Cerebellar nuclear complex (tissue), 1 donor: Measurements from ENCODE around the gene AP3S2.
"Not testable (repeated sequence)": the region's sequence is repeated elsewhere in the genome, so short reads cannot be mapped to it uniquely, and the experiment has no call there.

Experiments used
- DNase-seq, 2 experiments: peaks; one replicate each; lab custom pipeline; 2025; lab: John Stamatoyannopoulos, UW

Gene AP3S2

DNA sequence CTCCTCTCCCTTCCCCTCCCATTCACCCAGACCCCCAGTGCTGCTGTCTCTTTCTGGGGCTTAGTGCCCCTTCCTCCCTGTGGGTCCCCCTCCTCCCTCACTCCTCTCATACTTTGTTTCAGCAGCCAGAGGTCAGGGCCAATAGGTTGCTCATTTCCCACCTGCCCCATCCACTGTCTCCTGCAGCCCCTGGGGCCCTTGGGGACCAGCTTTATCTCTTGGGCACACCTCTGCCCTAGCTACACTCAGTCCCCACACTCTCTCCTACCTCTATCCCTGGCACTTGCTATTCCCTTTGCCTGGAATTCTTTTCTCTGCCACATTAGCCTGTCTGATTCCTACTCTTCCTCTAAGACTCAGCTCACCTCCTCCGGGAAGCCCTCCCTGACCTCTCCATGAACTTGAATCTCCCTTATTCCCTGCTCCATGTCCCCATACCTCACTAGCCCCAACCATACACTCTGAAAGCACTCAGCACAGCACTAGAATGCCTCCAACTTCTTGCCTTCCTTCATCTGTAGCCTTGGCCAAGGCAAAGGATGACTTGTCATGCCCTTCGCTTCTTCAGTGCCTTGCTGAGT is 93.8 kb downstream of the AP3S2 start:
- DNase-seq = no peak

DNA sequence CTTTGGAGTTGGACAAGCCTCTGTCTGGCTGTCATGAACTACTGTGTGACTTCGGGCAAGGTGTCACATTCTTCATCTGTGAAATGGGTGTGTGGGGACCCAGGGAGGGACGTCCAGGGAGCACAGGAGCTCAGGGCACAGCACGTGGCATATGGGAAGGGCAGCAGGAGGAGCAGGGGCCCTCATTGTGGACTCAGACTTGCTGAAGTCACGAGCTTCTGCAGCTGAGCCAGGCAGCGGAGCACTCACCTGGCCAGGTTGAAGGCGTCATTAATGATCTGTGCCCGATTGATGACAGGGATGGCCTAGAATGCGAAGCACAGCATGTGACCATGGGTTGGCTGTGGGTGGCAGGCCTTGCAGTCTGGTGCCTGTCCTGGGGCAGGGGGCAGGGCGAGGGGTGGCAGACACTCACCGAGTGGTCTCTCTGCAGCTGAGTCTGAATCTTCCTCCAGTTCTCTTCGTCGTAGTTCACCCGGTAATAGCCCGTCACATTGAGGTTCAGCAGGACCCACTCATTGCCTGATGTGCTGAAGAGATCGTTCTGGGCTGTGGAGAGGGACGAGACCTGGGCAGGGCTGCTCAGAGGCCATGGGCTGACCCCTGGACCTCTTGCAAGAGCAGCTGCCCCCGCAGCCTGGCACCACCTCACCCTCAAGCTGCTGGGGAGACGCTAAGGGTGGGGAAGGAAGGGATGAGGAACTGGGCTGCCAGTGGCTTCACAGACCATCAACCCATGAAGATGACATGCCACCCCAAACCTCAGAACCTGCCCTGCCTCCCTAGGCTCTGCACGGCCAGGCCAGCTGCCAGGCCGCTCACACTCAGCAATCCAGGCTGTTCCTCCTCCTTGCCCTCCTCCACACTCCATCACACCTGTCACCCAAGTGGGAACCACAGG is 94.5 kb downstream of the AP3S2 start:
- no peak for DNase-seq

DNA sequence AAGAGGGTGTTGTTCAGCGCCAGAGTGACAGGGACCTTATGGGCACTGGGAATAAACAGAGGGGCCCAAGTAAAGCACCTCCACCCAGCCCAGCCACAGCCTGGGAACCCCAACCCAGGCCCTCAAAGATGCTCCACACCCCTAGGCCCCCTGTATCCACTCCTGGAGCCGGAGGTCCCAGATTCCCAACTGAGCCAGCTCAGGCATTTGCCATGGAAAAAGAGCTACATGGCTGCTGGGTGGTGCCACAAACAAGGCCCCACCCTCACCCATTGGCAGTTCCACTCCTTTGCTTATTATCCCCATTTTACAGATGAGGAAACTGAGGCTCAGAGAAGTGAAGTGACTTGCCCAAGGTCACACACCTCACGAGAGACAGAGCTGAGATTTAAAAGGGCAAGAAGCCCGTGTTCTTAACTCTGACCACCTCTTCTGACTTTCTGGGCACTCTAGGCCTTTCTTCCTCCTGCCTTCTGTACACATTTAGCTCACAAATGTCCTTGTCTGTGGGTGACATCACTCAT is 96.1 kb downstream of the AP3S2 start:
- DNase-seq = no peak

DNA sequence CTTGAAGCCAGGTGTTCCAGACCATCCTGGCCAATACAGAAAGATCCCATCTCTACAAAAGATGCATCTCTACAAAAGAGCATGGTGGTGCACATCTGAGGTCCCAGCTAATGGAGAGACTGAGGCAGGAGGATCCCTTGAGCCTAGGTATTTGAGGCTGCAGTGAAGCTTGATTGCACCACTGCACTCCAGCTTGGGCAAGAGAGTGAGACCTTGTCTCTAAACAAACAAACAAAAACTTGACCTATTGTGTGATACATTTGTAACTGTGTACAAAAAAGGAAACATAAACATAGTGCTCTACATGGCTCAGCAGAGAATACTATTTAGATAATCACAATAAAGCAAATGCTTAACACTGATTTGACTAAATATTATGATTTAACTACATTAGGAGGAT is 97.8 kb downstream of the AP3S2 start:
- DNase-seq = no peak

DNA sequence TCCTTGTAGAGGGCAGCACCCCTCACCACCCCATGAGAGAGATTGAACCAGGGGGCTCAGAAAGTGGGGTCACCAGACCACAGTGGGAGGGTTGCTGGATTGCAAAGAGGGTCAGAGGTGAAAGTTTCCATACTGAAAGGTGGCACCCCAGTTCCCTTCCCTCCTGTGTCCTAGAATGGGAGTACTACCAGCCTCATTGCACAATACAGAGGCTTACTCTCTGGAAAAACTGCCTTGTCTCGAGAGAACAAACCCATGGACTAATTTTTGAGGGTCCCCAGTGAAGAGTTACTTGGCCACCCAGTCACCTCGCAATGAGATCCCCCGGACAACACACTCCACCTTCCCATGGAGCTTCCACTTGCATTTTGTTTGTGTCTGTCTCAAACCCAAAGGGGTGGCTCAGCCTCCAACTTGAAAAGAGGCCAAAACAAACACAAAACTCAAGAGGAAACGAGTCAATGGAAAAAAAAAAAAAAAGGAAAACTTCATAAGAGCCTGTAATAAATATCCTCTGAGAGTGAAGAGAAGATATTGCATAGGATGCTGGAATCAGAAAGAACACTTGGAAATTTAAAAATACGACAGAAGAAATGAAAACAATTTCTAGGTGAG is 99.1 kb downstream of the AP3S2 start:
- DNase-seq = no peak

DNA sequence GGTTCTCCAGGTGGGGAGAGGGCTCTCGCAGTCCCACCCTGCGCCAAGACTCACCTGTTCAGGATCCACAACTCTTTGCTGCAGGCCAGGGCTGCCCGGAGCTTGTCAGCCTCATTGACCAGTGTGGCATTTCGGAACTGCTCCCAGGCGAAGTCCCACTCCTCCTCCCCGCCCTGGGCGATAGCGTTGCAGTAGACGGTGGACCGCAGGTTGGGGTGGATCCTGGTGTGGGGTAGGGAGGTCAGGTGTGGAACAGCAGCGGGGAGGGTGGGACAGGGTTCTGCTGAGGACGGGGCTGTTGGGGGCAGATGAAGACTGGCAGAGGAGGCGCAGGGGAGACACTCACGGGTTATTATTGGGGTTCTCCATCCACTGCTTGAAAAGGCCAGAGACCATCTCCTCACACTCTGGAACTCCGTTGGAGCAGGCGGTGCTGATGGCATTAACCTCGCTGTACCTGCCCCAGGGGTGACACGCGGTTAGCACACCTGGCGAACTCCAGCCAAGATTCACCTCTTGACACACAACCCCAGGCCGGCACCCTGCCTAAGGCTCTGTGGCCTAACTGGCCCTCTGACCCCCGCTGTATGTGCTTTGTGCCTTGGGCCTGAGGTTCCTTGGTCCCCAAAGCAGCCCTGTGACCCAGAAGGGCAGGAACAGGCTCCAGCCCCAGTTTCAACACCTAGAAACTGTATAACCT is 101.5 kb downstream of the AP3S2 start:
- no peak for DNase-seq

DNA sequence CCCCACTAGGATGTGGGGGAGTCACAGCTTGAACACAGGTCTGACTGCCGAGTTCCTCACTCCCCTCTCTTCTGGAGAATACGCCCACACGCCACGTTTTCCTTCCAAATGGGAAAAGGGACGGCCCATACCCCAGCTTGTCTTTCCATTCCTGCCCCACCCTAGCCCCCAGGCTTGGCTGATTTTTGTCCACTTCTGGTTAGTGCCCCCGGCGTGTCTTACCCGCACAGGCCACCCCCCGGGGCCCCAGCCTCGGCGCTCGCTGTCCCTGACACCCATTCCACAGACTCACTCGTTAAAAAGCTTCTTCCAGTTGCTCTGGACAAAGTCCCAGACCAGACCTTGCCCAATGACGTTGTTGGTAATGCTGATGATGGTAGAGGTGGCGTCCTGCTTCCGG is 103.1 kb downstream of the AP3S2 start:
- no peak for DNase-seq

DNA sequence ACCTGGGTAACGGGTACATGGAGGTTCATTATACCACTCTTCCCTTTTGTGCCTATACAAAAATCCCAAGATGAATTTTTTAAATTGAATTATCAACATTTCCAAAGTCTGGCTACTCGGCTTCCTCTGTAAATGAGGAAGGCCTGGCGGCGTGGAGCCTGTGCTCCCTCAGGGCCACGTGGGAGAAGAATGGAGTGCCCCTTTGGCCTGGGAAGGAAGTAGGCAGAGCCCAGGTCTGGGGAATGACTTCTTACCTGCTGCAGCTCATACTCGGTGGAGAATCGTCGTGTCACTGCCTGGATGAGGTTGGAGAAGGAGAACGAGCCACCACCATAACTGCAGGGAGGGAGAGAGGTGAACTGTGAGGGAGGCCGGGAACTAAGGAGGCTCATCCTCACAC is 103.6 kb downstream of the AP3S2 start:
- DNase-seq = no peak

DNA sequence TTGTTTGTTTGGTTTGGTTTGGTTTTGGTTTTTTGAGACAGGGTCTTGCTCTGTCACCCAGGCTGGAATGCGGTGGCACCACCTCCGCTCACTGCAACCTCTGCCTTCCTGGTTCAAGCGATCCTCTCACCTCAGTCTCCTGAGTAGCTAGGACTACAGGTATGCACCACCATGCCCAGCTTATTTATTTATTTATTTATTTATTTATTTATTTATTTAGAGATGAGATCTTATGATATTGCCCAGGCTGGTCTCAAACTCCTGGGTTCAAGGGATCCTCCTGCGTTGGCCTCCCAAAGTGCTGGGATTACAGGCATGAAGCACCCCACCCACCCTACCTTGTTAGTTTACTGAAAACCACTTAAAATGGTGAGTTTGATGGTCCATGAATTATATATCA is 105.2 kb downstream of the AP3S2 start:
- not testable (repeated sequence) for DNase-seq

DNA sequence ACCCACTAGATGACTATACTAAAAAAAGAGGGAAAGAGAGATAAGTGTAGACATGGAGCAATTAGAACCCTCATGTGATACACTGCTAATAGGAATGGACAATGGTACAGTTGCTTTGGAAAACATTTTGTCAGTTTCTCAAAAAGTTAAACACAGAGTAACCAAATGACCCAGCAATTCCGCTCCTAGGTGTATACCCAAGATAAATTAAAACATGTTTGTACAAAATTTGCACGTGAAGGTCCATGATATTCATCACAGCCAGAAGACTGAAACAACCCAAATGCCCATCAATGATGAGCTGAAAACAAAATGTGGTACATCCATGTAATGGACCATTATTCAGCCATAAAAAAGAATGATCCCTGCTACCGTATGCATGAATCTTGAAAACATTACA is 105.8 kb downstream of the AP3S2 start:
- no peak for DNase-seq

DNA sequence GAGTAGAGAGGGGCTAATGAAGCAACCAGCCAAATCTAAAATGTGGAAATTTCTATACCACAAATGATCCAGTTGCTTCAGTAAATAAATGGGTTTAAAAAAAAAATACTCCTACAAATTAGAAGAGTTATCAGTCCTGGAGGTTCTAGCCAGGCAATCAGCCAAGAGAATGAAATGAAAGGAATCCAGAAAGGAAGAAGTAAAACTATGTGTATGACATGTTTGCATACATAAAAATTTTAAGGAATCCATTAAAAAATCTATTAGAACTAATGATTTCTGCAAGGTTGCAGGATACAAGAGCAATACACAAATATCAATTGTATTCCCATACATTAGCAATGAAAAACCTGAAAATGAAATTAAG is 108.0 kb downstream of the AP3S2 start:
- no peak for DNase-seq

DNA sequence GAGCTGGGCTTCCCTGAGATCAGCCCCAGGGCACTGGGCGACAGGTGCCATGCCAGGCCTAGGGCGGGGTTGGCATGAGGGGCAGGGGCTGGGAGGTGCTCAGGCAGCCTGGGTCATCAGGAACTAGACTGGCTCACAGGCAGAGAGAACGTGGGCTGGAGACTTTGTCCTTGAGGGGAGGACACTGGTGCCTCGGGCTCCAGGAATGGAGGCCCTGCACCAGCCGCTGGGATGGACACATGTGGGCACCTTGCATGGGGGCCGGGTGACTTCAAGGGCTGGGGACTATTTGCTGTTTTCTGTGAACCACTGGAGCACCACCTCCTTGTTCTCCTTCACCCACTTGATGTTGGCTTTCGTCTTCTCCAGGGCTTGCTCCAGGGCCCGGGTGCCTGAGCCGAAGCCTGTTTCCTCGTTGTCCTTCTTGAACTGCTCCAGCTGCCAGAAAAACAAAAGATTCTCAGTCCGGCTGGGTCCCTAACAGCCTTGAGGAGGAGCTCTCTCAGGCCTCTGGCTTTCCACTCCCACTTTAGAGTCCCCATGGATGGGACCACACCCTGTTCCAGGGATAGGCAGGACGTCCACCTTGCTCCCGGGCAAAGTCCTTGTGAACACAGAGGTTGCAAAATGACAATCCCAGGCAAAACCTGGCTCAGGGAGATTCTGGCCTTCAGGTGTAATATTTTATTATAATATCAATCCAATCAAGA is 108.6 kb downstream of the AP3S2 start:
- DNase-seq = no peak

DNA sequence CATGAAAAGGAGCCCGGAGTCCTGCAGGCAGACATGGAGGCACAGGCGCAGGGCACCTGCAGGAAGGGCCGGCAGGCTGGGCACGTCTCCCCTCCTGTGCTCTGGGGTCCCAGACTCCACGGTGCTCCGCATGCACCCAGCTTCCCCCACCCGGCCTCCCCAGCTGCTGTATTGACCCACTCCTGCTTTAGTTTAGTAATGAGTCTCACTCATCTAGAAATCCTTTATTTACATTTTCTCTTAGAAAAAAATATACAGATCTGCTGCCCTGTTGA is 109.2 kb downstream of the AP3S2 start:
- no peak for DNase-seq

DNA sequence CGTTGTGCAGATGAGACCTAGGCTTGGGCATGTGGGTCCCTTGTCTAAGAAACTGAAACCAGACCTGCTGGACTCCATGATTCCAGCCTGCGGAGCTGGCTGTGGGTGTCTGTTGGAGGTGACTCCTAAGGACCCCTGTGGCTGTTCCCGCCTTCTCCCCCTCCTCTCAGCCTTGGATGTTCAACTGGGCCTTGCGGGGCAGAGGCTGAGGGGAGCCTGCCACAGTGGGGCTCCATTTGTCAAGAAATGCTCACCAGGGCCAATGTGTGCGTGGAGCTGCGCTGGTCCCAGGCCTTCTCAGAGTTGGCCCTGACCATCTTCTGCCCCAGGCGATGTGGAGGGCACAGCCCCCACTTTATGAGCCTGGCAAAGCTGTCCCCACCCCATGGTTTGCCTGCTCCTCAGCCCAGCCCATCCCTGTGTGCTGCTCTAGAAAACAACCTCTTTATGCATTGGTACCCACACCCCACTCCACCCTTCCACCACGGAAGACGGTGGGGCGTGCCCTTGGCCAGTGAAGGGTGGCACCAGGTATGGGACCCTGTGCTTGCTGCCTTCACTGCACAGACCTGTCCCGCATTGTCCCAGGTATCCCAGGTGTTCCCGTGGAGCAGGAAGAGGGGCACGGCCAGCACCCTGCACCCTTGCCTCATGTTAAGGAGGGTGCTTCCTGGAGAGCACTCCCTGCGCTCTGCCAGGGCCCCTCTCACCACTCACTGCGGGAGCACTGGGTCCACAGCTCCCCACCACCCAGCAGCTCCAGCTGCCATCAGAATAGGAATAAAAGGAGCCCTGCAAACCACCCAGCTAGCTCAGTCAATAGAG is 109.7 kb downstream of the AP3S2 start:
- DNase-seq = no peak

DNA sequence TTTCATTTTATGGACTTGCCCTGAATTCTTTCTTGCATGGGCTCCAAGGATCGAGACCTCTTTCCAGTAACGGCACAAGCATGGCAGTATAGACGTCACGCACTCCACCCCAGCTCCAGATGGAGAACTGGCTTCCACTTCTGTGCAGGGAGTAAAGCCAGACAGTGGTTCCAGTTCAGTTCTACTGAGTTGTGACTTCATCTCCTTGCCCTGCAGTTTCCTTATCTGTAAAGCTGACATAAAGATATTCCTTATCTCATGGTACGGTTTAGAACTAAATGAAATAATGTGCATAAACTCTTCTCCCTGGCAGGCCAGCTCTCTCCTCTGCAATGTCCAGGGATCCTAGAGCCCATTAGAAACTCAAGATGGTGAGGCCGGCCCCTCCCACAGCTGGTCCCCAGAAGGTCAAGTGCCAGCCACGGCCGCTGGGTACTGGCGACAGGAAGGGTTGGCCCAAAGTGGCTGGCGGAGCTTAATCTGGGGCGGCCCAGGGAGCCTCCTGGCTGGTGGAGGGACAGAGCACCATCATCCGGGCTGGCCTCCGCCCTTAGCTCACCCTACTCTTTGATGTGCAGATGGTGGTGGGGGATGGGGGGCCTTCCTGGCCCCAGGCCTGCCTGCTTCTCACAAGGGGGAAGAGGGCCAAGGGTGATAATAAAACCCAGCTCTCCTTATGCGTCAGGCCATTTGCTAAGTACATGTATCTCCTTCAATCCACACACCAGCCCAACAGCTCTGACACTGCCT is 110.5 kb downstream of the AP3S2 start:
- no peak for DNase-seq

DNA sequence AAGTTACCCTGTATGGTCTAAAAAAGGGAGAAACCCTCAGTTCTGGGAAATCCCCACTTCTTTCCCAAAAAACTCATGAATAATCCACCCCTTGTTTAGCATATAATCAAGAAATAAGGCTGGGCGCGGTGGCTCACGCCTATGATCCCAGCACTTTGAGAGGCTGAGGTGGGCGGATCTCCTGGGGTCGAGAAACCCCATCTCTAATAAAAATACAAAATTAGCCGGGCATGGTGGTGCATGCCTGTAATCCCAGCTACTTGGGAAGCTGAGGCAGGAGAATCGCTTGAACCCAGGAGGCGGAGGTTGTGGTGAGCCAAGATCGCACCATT is 111.2 kb downstream of the AP3S2 start:
- not testable (repeated sequence) for DNase-seq

DNA sequence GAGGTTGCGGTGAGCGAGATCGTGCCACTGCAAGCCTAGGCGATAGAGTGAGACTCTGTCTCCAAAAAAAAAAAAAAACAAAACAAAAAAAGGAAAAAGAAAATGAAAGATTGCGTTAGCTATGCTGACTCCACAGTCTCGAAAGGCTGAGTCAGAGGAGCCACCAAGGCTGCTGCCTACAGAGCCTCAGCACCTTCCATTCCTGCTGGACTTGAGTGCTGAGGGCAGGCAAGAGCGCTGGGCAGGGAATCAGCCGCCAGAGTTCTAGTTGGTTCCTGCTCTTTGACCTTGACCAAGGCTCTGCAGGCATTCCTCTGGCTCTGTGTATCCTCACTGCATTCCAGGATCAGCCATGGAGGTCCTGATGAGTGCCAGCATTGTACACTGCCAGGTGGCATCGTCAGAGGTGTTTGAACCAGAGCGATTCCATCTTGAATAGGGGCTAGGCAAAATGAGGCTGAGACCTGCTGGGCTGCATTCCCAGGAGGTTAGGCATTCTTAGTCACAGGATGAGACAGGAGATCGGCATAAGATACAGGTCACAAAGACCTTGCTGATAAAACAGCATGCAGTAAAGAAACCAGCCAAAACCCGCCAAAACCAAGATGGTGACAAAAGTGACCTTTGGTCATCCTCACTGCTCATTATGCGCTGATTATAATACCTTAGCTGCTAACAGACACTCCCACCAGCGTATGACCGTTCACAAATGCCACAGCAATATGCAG is 111.7 kb downstream of the AP3S2 start:
- DNase-seq = no peak

DNA sequence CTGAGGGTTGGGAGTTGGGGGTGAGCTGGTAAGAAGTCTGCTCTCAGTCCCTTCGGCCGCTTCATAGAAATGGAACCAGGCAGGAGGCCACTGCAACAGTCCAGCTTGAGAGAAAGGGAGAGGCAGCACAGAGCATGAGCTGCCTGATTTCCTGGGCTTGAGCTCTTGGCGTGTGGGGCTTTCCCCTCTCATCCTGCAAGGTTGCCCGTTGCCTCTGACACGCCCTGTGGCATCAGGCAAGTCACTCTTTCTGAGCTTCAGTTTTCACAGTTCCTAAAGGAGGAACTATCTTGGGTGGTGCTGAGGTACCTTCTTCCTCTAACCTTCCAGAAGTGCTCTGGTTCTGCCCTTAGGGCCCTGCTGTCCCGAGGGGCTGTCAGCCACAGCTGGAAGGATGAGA is 112.7 kb downstream of the AP3S2 start:
- DNase-seq = no peak

DNA sequence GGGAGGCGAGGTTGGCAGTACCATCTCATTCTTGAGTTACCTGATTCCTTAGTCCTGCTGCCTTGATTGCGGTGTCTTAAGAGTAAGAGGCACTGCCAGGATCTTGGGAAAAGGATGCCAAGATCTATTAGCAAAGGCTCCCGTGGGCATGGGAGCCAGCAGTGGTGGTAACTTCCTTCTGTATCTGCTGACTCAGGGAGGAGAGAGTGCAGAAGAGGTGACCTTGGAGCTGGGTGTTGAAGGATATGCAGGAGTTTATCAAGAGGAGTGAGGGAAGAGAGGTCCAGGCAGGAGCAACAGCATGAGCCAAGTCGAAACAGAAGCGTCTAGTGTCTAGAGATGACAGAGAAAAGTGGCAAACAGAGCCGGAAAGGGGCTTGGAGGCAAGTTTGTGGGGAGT is 113.2 kb downstream of the AP3S2 start:
- DNase-seq = no peak
